DMS79 treated with DMSO at 0.1 percent for 48 hours (cell line): ENCODE results near the gene ZNF280D.

Source experiments
- DNase-seq: peaks from one replicate; lab custom pipeline; 2025; lab: John Stamatoyannopoulos, UW

The ZNF280D gene

GRCh38 chr15:56639631-56640030, 93.7 kb downstream of the ZNF280D start:
- DNase-seq, result no peak

DNA sequence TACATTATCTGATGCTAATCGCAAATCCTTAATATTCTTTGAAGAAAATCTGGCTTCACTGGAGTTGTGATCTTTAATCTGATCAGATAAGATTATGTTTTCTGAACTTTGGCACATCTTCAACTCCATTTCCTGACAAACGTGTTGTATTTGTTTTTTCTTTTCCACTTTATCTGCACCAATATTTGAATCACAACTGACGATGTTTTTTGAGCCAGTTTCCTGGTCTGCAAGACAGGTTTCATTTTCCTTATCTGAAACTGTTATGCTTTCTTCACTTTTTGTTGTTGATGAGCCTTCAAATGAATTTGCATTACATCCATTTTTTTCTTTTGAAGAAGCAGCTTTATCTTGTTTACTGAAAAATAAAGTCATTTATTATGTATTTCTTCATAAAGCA, 101.5 kb downstream of the ZNF280D start:
- no peak for DNase-seq

DNA sequence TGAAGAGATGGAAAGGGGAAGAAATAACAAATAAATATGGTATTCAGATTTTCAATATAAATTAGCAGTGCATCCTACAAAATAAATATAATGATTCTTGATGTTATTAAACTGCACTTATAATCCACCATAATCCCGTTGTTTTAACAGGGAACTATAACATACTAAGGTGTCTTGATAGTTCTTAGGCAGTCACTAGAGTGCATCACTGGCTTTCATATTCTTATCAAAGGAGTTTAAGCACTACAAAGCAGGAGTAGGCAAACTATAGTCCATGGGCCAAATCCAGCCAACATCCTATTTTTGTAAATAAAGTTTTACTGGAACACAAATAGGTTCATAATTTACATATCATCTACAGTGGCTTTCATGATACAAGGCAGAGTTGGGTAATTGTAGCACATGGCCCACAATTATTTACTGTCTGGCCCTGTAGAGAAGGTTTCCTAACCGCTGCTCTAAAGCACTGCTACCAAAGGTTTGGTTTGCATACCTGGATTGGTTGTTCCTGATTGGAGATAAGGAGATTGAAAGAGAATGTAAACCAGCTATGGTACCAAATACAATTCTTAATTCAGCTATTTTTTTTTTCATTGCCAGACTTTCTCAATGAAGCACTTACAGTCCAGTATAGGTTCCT, 104.3 kb downstream of the ZNF280D start:
- DNase-seq, result no peak

- no peak for DNase-seq
These were observed 113.4 kb downstream of the ZNF280D start for GRCh38 chr15:56619887-56620286.

DNA sequence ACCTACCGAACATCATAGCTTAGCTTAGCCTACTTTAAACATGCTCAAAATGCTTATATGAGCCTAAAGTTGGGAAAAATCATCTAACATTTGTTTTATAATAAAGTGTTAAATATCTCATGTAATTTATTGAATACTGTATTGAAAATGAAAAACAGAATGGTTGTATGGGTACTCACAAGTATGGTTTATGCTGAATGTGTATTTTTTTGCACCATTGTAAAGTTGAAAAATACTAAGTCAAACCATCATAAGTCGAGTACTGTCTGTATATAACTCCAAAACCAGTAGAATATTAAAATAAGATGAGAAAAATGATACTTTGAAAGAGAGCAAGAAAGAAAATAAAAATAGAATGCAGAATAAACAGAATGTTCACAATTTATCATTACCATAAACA, 115.7 kb downstream of the ZNF280D start:
- DNase-seq, result no peak

GRCh38 chr15:56616551-56616950, 116.8 kb downstream of the ZNF280D start:
- no peak for DNase-seq

DNA sequence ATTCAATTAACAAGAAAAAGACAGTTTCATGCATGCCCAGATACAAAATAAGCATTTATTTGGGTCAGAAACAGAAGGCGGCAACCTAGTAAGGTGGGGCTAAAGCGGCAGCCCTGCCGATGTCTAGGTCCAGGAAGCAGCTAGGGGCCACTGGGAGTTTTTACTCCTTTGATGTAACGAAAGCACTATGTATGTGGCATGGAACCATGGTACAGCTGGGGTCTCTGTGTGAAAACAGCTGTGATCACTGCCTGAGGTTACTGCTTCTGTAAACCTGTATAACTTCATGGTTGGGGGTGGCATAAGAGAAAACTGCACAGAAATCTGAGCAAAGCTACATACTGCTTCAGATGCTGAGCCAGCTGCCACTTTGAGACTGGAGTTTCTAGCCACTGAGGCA, 119.5 kb downstream of the ZNF280D start:
- DNase-seq, result no peak

- DNase-seq, result no peak
These were observed 124.3 kb downstream of the ZNF280D start for GRCh38 chr15:56608993-56609392.

- no peak for DNase-seq
These were observed 125.0 kb downstream of the ZNF280D start for GRCh38 chr15:56608140-56608778.

DNA sequence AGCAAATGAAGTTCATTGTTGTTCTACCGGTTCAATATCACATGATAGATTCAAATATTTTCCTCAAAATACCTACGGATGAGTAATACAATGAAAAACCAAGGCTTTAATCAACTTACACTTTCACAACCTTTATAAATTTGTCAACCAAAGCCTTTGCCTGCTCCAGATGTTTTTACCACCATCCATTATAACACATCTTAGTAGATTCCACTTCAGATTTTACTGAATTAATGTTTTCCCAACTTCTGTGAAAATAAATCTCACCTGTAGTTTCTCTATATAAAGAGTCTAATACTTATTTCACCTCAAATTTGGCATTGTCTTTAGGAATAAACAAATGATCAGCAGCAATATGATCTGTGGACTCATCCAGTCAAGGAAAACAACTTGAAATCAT, 131.1 kb downstream of the ZNF280D start:
- DNase-seq, result no peak

DNA sequence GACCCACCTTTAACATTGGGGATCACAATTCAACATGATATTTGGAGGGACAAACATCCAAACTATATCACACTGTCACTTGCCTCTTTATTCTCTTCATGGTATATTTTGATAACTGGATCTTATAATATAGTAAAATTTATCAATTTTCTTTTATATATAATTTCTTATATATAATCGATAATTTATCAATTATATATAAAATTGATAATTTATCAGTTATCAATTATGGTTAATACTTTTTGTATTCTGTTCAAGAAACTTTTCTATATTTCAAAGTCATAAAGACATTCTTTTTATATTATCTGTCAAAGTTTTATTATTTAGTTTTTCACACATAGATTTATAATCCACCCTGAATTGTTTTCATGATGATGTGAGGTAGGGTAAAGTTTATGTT, 132.9 kb downstream of the ZNF280D start:
- DNase-seq, result no peak

DNA sequence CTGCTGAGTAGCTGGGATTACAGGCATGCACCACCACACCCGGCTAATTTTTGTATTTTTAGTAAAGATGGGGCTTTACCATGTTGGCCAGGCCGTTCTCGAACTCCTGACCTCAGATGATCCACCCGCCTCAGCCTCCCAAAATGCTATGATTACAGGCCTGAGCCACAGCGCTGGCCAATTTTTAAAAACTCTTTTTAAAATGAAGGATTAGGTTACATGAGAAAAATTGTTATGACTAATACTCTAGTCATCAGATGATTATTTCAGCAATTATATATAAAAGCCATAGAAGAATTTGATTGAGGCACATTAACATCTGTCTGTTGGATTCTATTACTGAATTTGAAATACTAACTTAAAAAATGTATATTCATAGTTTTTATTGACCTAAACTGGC, 134.3 kb downstream of the ZNF280D start:
- DNase-seq, result no peak

DNA sequence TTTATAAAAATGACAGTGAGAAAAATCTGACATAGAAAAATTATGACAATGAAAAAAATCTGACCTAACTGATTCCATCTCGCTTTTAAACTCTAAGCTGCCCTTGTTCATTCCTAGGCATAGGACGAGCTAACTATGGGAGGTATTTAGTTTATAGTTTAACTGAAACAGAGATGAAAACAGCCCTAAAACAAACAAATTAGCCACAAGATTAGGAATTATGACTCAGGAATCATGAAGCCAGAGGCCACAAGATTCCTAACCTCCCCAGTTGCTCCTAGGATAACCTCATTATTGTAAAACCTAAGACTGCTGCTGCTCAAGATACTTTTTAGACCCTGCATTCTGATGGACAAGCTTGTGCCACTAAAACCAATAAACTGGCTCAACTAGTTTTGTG, 145.6 kb downstream of the ZNF280D start:
- DNase-seq, result no peak

GRCh38 chr15:56586206-56586605, 147.1 kb downstream of the ZNF280D start:
- DNase-seq, result no peak

DNA sequence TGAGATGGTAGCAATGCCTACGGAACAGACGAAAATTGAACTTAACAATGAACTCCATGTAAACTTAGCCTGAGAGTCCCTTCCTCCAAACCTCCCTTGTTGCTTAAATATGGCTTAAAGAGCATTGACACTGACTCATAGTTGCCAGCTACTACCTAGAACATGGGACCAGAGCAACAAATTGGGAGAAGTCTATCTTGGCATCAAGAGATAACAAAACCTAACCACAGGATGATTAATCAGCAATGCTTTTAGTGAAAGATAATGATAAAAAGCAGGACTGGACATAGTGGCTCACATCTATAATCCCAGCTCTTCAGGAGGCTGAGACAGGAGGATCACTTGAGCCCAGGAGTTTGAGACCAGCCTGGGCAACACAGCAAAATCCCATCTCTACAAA, 150.5 kb downstream of the ZNF280D start:
- DNase-seq, result no peak
